Stimulated activated CD4-positive, alpha-beta T cell treated with anti-CD3 and anti-CD28 coated beads, Interleukin-12 subunit alpha, Interleukin-12 subunit beta, amount 100 ng/mL, for 48 hours (primary cell): ENCODE measurements around the gene LRR1.
"Not testable (repeated sequence)": the region's sequence is repeated elsewhere in the genome, so short reads cannot be mapped to it uniquely, and the experiment has no call there.

Source experiments
- DNase-seq, 3 donors: peaks; one replicate each; pipeline ENCODE4 v3.0.0-alpha.2; 2020; ENCODE audit warnings: low read depth in 2 of 3, low spot score in 1 of 3

LRR1 gene, protein sequence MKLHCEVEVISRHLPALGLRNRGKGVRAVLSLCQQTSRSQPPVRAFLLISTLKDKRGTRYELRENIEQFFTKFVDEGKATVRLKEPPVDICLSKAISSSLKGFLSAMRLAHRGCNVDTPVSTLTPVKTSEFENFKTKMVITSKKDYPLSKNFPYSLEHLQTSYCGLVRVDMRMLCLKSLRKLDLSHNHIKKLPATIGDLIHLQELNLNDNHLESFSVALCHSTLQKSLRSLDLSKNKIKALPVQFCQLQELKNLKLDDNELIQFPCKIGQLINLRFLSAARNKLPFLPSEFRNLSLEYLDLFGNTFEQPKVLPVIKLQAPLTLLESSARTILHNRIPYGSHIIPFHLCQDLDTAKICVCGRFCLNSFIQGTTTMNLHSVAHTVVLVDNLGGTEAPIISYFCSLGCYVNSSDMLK

GRCh38 chr14:49598485-49599300 is at the start of gene LRR1:
TSS of gene LRR1 (plus strand) at chr14:49598940. CDS start at chr14:49599021, 81 bp downstream.
- DNase-seq, result peak; percentile 73 to 86 (median 83)

- DNase-seq, result no peak
Measured at GRCh38 chr14:49549446-49549845, 49.3 kb upstream of the LRR1 start.

- no peak for DNase-seq
Measured at GRCh38 chr14:49549881-49550280, 48.9 kb upstream of the LRR1 start.

DNA sequence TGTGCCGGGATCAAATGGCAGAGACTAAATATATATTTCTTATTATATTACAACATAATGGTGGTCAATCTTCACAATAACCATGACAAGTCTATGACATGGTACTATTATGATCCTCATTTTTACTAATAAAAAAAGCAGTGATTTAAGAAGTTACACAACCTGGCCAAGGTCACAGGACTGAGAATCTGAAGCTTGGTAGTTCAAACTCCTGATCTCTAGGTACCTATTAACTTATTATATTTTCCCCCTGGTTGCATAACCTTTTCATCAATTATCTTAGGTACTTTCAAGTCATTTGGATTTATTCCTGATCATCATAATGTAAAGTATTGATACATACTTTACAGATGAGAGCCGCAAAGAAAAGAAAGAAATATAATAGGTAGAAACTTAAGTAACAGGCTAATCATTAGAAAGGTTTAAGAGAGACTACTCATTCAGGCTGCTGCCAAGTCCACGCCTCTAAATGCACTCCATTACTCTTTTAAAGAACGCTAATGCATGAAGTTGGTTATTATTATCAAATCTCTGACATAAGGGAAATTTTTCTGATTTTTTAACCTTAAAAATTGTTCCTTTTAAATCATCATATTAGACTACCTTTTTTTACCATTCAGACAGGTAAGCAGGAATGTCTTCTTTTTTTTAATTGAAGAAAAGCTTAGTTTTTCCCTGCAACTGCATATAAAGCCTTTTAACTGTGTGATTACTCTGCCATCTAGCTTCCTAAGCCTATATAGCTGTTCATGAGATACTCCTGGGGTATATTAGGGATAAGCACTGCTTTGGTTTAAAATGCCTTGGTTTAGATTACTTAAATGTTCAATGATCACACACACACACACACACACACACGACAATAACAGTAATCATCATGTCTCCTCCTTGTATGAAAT is 48.2 kb upstream of the LRR1 start:
- DNase-seq, result no peak

GRCh38 chr14:49551569-49551968 is 47.2 kb upstream of the LRR1 start:
- DNase-seq, result no peak

DNA sequence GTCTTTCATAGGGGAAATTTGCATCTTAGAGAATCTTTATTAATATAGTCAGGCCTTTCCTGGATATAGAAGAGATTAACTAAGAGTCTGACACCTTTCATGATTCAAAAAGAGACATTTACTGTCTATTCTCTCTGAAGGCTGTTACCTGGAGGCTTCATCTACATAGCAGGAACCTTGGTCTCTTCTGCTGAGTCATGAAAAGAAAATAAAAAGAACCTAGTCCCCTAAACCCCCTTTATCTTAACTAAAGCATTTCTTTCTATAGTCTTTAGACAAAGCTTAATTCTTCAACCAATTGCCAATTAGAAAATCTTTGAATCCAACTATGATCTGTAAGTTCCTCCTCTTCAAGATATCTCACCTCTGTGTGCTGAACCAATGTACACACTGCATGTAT is 45.6 kb upstream of the LRR1 start:
- DNase-seq, result no peak

DNA sequence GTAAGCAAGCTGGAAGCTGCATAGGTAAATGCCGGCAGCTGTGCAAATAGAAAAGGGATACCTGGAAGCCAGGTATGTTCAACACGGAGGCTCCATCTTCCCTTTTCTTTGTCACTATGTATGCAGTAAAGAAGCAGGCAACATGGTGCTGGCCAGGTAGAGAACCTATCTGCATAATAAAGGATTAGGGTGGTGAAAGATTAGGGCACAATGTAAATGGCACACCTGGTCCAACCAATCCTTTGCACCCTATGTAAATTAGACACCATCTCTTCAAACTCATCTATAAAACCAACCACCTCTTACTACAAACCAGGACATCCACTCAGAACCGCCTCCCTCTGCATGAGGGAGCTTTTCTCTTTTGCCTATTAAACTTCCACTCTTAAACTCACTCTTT is 44.8 kb upstream of the LRR1 start:
- DNase-seq, result no peak

DNA sequence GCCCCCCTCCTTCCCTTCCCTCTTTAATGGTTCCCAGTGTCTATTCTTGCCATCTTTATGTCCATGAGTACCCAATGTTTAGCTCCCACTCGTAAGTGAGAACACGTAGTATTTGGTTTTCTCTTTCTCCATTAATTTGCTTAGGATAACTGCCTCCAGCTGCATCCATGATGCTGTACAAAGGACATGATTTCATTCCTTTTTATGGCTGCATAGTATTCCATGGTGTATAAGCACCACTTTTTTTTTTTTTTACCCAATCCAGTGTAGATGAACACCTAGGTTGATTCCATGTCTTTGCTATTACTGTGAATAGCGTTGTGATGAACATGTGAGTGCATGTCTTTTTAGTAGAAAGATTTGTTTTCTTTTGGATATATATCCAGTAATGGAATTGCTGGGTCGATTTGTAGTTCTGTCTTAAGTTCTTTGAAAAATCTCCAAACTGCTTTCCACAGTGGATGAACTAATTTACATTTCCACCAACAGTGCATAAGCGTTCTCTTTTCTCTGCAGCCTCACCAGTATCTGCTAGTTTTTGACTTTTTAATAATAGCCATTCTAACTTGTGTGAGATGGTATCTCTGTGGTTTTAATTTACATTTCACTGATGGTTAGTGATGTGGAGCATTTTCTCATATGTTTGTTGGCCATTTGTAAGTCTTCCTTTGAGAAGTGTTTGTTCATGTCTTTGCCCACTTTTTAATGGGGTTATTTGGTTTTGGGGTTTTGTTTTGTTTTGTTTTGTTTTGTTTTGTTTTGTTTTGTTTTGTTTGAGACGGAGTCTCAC is 38.6 kb upstream of the LRR1 start:
- no peak for DNase-seq

DNA sequence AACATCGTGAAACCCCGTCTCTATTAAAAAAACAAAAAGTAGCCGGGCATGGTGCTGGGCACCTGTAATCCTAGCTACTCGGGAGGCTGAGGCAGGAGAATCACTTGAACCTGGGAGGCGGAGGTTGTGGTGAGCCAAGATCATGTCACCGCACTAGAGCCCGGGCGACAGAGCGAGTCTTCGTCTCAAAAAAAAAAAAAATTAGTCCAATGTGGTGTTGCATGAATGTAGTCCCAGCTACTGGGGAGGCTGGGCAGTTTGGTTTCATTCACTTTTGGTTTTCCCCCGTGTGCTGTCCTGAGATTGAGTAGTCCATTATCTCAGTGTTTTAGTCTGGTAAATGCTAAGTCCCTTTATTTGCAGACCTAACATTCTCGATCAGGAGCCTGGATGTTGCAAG is 32.0 kb upstream of the LRR1 start:
- no peak for DNase-seq

GRCh38 chr14:49569281-49569680 is 29.5 kb upstream of the LRR1 start:
- no peak for DNase-seq

GRCh38 chr14:49574038-49574437 is 24.7 kb upstream of the LRR1 start:
- DNase-seq, result no peak

DNA sequence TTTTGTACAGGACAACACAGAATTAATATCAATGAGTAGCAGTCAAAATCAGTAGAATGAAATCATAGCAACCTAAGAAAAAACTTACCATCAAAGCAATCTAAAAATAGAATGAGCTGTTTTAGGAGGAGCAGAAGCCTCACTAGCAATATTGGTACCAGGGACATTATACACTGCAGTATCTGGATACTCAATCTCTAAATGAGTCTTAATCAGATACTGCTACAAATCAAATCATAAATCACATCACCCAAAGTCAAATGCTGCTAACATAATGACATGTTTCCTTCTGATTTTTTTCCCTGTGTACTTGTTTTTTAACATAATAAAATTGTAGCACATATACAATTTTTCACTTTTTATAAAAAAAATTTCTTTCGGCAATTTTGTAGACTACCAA is 20.6 kb upstream of the LRR1 start:
- DNase-seq, result no peak

DNA sequence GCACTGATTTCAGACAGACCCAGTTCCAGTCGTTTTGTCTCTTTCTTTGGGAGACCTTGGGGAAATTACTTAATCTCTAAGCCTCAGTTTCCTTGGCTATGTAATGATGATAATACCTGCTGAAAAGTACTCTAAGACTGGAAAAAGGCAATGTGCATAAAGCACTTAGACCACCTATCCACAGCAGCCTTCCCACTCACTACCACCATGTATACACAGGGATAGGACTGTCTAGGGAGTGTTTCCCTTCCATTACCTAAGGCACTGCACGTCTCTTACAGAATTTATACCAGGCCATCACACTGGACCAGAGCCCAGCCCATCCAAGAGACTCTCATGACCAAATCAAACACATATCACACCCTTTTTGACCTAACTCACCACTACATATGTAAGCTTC is 18.9 kb upstream of the LRR1 start:
- no peak for DNase-seq

DNA sequence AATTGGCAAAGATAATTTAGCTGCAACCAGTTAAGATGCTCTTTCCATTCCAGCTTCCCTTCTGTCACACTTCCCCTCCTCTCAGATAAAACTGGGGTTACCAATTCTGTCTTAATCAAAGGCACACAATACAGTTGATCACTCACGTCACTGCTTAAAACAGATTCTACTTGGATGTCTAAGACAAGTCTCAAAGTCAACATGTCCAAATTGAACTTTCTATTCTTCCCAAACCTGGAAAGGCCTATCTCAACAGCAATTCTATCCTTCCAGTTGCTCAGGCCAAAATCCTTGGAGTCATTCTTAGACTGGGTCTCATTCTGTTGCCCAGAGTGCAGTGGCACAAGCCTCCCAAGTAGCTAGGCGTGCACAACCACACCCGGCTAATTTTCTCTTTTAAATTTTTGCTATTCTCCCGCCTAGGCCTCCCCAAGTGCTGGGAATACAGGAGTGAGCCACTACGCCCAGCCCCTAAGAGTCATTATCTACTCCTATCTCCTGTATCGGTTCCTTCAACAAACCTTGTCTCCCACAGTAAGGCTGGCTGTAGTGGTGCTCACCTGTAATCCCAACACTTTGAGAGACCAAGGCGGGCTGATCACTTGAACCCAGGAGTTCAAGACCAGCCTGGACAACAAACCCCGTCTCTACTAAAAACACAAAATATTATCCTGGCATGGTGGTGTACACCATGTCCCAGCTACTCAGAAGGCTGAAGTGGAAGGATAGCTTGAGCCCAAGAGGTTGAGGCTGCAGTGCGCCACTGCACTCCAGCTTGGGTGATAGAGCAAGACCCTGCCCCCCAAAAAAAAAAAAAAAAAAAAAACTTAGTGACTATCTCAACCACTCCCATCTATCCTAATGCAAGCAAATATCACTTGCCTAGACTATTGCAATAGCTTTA is 17.3 kb upstream of the LRR1 start:
- no peak for DNase-seq

DNA sequence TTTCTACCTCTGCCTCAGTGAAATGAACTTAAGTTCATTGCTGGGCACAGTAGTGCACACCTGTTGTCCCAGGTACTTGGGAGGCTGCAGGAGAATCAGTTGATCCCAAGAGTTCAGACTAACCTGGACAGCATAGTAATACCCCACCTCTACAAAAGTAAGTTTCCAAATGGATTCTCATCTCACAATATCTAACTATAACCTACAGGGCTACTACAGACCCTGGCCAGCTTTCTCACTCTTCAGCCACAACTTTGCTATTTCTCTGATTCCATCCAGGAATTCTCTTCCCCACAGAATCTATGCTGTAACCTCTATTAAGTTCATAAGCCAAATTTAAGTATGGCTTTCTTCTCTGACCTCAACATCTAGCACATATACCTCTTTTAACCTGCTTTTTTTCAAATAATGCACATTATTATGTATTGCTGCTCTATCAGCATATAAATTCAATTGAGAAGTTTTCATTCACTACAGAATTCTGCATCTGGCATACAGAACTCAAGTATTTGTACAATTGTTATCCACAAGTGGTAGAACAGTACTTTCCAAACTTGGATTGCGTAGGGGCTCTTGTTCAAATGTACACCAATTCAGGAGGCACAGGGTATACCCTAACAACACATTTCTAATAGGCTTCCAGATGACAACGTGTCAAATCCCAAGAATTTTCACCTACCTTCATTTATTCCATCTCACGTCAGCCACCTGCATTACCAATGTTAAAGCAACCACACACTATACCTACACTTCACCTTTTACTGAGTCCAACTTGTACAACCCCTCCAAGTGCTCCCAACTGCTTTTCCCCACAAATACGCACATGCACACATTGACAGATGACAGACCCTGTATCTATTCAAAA is 16.4 kb upstream of the LRR1 start:
- no peak for DNase-seq

- DNase-seq, result no peak
Measured at GRCh38 chr14:49583629-49584028, 15.1 kb upstream of the LRR1 start.

DNA sequence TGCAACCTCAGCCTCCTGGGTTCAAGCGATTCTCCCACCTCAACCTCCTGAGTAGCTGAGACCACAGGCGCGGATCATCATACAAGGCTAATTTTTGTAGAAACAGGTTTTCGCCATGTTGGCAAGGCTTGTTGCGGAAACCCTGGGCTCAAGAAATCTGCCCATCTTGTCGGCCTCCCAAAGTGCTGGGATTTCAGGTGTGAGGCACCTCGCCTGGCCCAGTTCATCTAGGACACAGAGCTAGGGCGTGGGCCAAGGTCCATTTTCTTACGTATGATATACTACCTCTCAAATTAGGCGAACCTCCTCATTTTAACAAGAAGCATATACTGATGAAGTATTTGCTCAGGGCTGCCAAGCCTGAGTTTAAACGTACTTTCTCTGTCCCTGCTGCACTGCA is 14.7 kb upstream of the LRR1 start:
- no peak for DNase-seq

DNA sequence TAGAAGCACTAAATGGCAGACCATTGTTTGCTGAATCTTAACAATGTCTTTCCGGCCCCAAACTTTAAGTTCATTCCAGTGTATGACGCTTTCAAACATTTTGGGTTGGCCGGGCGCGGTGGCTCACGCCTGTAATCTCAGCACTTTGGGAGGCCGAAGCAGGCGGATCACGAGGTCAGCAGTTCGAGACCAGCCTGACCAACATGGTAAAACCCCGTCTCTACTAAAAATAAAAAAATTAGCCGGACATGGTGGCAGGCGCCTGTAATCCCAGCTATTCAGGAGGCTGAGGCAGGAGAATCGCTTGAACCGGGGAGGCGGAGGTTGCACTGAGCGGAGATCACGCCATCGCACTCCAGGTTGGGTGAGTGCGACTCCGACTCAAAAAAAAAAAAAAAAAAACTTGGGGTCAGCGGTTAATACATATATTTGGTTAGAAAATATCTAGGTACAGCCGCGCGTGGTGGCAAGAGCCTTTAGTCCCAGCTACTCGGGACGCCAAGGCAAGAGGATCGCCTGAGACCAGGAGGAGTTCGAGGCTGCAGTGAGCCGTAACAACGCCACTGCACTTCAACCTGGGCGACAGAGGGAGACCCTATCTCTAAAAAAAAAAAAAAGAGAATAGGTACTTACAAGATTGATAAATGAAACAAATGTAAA is 13.6 kb upstream of the LRR1 start:
- not testable (repeated sequence) for DNase-seq
